T-helper 2 cell (primary cell): ENCODE measurements around the gene FAM13B.
"Not testable (repeated sequence)": the region's sequence is repeated elsewhere in the genome, so short reads cannot be mapped to it uniquely, and the experiment has no call there.

Experiments used
- DNase-seq, 5 experiments: peaks; one replicate each; pipeline versions ENCODE4 v3.0.0 to v3.0.0-alpha.2; 2012 to 2022

Gene FAM13B

DNA sequence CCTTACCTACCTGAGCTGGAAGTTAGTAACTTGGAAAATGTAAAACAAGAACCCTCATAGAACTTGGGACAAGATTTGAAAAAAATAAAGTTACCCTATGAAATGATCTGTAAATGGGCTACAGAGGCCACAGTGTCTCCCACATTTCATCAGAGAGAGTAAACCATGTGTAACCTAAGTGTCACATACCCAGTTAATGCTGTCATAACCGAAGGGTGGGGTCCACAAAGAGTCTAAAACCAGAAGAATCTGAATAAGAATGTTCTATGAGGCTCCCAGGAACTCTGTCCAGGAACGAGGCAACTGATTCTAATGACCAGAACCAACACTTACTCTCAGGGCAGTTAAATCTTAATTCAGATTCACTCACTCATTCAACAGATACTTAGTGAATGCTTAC lies 1.0 kb upstream of the FAM13B start:
- no peak for DNase-seq

DNA sequence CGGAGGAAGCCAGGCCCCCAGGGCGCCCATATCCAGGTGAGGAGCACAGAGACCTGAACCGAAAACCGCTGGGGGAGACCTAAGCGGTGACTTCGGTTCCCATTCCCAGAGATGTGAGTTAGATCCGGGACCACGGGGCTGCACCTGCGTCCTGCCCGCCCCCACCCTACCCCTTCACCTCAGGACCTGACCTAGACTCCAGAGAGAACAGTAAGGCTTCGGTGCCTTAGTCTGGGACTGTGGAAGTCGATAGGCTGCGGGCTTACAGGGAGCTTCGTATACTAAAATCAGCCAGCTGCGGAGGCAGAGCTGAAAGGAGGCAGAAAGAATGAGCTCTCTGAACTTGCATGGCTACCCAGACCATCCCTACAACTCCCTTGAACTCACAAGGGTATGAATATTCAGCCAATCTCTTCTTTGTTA lies 518 bp upstream of the FAM13B start:
- DNase-seq = peak in 1 of 5 experiments; percentile 18

DNA sequence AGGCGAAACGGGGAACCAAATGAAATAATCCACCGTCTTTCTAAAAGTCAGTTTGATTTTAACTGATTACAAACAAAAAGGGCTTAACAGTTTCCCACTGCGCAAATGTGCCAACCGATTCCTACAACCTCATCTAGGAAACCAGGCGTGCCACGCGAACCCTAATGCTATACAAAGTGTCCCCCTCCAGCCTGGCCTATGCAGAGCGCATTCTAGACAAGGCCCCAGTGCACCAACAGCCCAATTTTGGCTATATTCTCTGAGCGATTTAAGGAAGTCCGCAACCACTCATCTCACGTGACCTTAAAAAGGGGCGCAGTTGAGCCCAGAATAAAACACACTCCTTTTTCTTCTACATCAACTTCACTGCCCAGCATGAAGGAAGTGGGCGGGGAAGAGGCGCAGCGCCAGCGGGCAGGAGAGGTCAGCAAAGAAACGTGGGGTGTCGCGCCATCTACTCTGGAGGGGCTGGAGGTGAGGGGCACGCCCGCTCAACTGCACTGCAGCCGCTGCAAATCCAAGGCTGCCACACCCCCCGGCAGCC lies 779 bp downstream of the FAM13B start:
- DNase-seq = peak in 4 of 5 experiments; percentile 3 to 77 (median 22)

DNA sequence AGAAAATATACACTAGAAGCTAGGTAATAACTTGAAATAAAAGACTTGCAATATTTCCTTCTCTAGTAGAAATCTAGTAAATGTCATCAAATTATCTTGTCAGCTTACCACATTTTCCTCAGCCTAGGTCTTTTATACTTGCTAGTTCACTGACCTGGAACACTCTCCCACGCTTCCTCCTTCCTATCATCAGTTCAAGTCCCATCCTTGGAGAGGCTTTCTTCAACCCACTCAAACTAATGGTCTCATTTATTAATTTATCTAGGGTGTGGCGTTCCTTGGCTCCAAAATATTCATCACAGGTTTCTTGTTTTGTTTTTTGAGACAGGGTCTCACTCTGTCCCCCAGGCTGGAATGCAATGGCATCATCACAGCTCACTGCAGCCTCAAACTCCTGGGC lies 2.9 kb downstream of the FAM13B start:
- DNase-seq = no peak

DNA sequence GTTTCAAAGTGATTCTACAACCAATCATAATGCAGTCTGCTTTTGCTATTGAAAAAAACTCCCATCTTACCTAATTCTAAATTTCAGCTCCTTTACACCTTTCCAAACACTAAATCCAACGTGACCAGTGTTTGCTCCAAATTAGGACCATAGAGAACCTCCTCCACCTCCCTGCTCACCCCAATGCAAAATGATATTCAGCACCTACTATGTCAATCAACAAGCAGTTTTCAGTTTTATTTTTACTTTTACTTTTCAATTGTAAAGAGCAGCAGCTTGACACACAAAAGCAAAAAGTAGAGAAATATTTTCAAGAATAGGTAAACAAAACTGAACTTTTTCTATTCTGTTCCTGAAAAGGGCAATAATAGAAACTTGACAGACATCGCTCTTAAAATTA lies 3.4 kb downstream of the FAM13B start:
- DNase-seq = no peak

DNA sequence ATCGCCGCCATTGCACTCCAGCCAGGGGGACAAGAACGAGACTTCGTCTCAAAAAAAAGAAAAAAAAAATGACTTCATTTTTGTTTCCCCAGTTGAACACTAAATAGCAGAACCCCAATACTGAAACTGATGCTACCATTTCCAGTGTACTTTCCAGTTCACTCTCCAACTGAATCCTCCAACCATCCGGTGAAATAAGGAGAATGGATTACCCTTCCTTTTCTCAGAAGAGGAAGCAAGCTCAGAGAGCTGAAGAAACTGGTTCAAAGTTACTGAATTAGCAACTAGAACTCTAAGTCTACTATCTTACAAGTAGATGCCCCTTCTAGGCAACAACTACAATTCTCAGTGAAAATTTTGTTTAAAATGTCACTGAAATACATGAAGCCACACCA lies 3.9 kb downstream of the FAM13B start:
- no peak for DNase-seq

DNA sequence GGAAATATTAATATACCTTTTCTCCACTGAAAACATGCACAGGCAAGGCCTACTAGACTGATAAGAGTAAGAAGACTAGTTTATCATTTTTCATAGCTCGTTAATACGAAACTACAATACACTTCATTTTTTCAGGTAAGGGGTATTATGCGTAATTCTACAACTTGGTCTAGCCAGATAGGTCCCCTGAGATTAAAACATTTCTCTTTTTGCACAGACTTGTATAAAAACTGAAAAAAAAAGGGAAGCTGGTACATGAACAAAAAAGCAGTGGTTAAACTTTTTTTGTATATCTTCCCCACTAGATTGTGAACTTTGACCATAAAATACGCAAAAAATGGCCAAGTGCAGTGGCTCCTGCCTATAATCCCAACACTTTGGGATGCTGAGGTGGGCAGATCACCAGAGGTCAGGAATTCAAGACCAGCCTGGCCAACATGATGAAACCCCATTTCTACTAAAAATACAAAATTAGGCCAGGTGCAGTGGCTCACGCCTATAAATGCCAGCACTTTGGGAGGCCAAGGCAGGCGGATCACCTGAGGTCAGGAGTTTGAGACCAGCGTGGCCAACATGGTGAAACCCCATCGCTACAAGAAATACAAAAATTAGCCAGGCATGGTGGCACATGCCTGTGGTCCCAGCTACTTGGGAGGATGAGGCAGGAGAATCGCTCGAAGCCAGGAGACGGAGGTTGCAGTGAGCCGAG lies 4.5 kb downstream of the FAM13B start:
- DNase-seq = not testable (repeated sequence)

DNA sequence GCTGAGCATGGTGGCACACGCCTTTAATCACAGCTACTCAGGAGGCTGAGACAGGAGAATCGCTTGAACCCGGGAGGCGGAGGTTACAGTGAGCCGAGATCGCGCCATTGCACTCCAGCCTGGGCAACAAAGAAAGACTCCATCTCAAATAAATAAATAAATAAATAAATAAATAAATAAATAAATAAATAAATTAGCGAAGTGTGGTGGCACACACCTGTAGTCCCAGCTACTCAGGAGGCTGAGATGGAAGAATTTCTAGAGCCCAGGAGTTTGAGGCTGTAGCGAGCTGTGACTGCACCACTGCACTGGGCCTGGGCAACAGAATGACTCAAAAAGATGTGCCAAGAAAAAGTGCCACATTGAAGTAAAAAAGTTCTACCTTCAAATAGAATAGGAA lies 6.1 kb downstream of the FAM13B start:
- not testable (repeated sequence) for DNase-seq

DNA sequence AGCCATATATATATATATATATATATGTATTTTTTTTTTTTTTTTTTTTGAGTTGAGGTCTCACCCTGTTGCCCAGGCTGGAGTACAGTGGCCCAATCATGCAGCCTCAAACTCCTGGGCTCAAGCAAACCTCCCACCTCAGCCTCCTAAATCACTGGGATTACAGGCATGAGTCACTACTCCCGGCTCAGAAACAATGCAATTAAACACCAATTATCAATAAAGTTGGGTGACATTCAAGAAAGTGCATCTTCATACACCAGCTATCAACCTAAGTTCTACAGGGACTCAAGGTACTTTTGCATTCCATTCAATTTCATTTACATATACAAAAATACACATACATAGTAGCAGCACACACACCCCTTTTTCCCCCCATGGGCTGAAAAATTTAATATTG lies 7.6 kb downstream of the FAM13B start:
- no peak for DNase-seq

DNA sequence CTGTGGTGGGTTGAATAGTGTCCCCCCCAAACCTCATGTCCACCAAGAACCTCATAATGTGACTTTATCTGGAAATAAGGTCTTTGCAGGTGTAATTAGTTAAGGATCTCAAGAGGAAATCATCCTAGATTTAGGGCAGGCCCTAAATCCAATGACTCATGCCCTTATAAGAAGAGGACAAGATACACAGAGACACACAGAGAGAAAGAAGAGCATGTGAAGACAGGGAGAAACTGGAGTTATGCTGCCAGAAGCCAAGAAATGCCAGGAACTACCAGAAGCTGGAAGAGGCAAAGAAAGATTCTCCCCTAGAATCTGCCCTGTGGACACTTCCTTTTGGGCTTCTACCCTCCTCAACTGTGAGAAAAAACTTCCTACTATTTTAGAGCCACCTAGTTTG lies 8.8 kb downstream of the FAM13B start:
- no peak for DNase-seq

DNA sequence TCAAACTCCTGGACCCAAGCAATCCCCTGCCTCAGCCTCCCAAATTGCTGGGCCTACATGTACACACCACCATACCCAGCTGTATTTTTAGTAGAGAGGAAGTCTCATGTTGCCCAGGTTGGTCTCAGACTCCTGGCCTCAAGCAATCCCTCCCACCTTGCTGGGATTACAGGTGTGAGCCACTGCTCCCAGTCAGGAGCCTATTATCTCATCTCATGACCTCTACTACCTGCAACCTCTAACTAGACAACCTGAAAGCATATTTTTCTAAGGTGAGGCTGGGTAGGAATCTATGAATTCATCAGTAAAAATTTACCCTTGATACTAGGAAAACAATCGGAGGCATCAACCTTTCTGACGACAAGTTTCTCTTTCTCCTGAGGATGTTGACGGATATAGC lies 10.0 kb downstream of the FAM13B start:
- DNase-seq = no peak

DNA sequence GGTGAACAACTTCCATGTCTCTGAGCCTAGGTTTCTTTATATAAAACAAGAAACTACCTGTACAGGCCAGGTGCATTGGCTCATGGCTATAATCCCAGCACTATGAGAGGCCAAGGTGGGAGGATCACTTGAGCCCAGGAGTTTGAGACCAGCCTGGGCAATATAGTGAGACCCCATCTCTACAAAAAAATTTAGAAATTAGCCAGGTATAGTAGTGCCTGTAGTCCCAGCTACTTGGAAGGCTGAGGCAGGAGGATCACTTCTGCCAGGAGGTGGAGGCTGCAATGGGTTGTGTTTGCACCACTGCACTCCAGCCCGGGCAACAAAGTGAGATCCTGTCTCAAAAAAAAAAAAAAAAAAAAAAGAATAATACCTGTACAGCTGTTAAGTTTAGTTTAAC lies 11.1 kb downstream of the FAM13B start:
- DNase-seq = no peak

DNA sequence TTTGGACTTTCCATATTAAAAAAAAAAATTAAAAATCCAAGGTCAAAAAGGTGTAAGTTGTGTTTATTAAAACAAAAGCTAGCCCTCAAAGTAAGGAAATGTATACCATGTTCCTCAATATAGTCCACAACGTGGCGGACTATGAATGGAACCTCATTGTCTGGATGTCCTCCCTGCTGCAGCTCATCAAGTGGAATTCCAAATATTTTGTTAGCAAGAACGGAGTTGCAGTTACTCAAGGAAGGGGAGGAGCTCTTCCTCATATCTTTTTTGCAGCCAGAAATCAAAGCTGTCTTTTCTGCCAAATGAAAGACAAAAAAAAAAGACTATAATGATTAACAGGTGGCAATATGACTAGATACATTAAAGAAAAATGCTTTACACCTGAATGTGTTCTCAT lies 14.0 kb downstream of the FAM13B start:
- DNase-seq = no peak

DNA sequence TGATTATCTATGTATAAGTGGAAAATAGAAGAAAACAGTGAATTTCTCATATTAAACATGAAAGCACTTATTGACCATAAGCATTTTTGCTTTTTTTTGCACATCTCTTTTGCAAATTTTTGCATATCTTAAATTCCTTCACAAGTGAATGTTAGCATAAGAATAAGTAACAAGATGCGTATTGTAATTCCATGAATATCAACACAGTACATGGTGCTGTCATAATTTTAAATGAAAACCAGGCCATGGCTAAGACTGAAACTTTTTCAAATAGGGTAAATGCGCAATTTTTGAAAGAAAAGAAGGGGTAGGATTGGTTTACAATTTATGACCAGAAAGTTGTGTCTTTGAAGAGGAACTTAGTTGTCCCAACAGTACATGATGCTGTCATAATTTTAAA lies 17.0 kb downstream of the FAM13B start:
- DNase-seq = no peak

DNA sequence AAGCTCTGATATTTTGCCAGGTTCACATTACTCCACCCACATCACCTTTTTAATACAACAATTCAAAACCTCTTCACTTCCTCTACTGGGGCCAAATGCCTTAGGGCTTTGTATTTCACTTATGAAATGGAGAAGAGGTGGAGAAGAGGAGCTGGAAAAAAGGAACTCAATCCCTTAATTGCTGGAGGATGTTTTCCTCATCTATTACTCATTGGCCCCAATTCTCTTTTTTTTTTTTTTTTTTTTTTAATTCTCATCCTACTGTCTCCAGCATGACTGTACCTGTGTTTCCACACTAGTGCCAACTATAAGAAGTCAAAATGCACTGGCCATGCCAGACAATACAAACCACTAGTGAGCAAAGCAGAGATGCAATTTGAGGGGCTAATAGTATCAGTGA lies 20.9 kb downstream of the FAM13B start:
- no peak for DNase-seq

DNA sequence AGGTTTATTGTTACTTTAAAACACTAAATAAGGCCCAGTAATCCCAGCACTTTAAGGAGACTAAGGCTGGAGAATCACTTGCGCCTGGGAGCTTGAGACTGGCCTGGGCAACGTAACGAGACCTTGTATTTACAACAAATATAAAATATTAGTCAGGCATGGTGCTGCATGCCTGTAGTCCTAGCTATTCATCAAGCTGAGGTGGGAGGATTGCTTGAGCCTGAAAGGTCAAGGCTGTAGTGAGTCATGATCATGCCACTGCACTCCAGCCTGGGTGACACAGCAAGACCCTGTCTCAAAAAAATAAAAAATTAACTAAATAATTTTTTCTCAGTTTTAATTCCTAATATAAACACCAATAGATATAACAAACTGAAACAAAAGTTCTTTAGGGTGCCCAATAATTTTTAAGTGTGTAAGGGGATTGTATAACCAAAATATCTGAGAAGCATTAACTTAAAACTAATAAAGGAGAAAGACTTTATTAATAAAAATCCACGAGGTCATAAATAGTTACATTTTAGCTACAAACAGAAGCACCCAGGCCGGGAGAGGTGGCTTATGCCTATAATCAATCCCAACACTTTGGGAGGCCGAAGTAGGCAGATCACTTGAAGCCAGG lies 32.7 kb downstream of the FAM13B start:
- no peak for DNase-seq

DNA sequence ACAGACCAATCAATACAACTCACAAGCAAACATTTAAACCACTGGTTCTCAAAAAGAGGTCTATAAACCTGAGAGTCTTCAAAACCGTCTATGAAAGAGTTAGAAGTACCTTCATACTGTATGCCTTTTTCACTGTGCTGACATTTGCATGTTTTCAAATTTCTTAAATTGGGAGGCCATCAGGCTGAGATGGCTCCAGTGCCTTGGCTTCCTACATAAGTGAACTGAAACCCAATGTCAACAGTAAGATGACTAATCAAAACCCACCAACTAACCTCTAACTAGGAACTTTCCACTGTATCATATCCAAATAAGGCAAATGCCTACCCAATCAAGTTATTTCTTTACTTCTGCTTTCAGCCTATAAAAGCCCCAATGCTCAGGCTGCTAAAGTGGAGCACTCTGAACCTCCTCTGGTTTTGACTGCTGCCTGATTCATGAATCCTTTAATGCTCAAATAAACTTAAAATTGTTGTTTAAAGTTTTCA lies 35.1 kb downstream of the FAM13B start:
- peak in 1 of 5 experiments; percentile 77 for DNase-seq

DNA sequence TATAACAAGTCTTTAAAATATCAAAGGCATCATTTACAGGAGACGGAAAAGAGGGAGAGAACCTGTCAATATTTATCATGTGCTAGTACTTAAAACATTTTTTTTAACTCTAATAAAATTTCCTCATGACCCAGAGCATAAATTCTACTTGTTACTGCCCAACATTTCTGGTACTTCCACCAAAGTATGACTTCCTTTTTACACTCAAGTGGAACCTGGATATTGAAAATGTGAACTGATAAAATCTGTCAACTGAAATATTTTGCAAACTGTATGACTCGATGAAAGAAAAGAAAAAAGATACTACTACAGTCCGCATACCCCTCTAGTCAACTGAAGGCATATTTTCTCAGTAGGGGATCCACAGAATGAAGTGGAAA lies 37.1 kb downstream of the FAM13B start:
- peak in 1 of 5 experiments; percentile 31 for DNase-seq

DNA sequence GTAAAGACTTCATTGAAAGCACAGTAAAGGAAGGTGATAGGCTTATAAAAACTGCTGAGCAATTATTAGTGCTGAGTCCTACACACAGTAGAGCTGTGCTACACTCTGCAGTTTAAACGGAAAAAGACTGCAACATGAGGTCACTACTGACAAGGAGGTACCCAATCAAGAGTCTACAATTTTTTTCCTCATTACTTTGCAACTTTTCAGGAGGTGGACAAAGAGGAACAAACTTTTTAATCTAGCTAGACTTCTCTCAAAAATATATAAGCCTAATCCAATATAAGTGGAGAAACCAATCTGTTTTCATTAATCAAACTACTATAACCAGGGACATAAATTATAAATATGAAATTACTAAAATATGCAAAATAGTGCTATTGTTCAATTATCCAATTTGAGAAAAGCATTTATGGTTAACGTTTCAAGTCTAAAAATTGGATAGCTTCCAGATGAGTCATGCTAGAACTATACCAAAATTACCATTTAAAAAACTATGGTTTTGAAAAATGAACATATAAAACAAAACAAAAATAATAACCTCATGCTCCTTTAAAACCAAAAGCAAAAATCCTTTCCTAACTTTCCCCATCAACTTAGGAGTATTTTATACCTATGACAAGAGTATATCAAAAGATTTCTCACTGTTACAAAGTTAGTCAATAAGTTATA lies 37.7 kb downstream of the FAM13B start:
- no peak for DNase-seq

DNA sequence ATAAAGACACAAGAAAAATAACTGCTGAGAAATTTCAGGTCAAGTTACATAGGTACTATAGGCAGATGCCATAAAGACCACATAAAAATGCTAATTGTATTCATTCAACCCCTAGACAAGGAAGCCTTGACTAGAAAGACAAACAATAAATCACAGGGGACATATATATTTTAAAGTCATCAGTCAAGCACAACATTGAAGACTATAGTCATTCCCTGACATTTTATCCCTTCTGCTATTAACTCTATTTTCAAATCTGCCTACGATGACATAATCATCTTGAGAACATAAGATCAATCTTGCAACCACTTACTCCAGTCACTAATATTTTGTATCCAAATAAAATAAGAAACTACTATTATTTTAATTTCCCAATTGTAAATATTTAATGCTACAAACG lies 38.3 kb downstream of the FAM13B start:
- no peak for DNase-seq

DNA sequence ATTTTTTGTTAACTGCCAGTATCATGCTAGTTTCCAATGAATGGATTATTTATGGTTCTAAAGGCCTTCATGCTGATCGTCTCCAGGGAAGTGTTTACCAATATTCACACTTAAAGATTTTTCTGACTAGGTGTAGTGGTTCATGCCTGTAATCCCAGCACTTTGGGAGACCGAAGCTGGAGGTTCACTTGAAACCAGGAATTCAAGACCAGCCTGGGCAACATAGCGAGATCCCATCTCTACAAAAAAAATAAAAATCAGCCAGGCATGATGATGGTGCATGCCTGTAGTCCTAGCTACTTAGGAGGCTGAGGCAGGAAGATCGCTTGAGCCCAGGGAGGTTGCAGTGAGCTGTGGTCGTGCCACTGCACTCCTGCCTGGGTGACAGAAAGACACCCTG lies 43.5 kb downstream of the FAM13B start:
- DNase-seq = no peak

DNA sequence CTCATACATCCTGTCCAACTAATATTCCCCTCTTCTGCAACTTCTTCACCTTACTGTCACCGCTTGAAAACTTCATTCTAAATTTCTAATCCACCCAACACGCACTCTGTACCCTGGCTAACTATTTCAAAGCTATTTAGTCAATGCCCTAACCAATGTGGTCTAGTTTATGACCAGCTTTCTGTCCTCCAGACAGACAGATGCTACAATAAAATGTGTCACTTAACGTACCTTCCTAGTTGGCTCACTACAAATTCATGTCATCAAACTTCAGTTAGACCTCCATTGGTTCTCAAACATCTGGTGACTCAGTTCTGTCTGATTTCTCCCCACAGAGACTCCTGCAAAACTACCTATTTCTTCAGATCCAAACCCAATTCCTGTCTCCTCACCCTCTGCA lies 57.7 kb downstream of the FAM13B start:
- no peak for DNase-seq

DNA sequence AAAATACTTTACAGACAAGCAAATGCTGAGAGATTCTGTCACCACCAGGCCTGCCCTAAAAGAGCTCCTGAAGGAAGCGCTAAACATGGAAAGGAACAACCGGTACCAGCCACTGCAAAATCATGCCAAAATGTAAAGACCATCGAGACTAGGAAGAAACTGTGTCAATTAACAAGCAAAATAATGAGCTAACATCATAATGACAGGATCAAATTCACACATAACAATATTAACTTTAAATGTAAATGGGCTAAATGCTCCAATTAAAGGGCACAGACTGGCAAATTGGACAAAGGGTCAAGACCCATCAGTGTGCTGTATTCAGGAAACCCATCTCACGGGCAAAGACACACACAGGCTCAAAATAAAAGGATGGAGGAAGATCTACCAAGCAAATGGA lies 62.5 kb downstream of the FAM13B start:
- DNase-seq = not testable (repeated sequence)

DNA sequence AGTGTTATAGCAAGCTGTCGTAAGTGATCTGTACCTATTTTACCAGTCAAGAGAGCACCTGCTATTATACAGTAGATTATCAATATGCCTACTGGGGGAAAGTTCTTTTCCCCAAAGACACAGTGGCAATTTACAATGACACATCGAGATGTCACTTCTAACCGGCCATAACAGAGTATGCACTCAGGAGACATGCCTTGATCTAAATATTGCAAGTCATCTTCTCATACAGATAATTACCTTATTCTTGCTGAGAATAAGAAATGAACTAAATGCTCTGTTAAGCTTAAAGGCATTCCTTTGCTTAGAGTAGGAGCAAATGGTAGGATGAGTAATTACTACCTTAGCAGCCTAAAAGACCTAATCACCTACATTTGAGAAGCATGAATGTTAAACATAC lies 72.1 kb downstream of the FAM13B start:
- DNase-seq = no peak
